OCI-LY7 (cell line): ENCODE data around the gene PDCD1. TPM values are rescaled to one million over a fixed set of nuclear protein-coding genes. Genes with fewer than 3 reads are reported as not detected.

Experiments used
- BruUV-seq: library from RNA; stranded (reverse); fragments of 400-500 nt; replicated peaks from 2 replicates; lab custom pipeline; 2021; lab: Mats Ljungman, UMichigan
- CTCF ChIA-PET: fragments of 300-600 bp; sonication (Branson Sonifier 250); formaldehyde crosslinking; loops from one replicate; lab custom pipeline; 2022; ENCODE audit warnings: antibody characterized with exemption; ENCODE audit not compliant: unreplicated experiment; lab: Charles Lee
- POLR2A ChIA-PET: fragments of 300-600 bp; sonication (Branson Sonifier 250); formaldehyde crosslinking; loops from one replicate; lab custom pipeline; 2022; ENCODE audit warnings: antibody characterized with exemption; lab: Charles Lee
- DNase-seq: peaks from one replicate; pipeline ENCODE4 v3.0.0-alpha.2; 2015; ENCODE audit warnings: low spot score
- H2AFZ ChIP-seq: fragments of 200-600 bp; sonication (generic), shearing (Covaris generic); 2 replicates; pipeline ENCODE4 v1.6.1; 2014; ENCODE audit warnings: mild to moderate bottlenecking, antibody characterized with exemption, low read length, moderate library complexity
- H3K27ac ChIP-seq: fragments of 200-600 bp; sonication (generic); 2 replicates; pipeline ENCODE4 v1.5.1; 2014; ENCODE audit warnings: mixed run types, low read depth, mild to moderate bottlenecking, moderate library complexity, low read length, inconsistent platforms; ENCODE audit not compliant: poor library complexity, severe bottlenecking
- H3K36me3 ChIP-seq: fragments of 200-600 bp; sonication (generic); 2 replicates; pipeline ENCODE4 v1.6.1; 2014; ENCODE audit warnings: mild to moderate bottlenecking, antibody characterized with exemption, low read length, moderate library complexity, mixed read lengths; ENCODE audit not compliant: insufficient read depth
- H3K4me1 ChIP-seq: fragments of 200-600 bp; sonication (generic); 2 replicates; pipeline ENCODE4 v1.5.1; 2014; ENCODE audit warnings: mild to moderate bottlenecking, low read length; ENCODE audit not compliant: insufficient read depth, poor library complexity, severe bottlenecking
- H3K4me2 ChIP-seq: fragments of 200-600 bp; sonication (generic); 2 replicates; pipeline ENCODE4 v1.6.1; 2014; ENCODE audit warnings: mild to moderate bottlenecking, low read length
- H3K4me3 ChIP-seq: fragments of 200-600 bp; sonication (generic); 2 replicates; pipeline ENCODE4 v1.5.1; 2014; ENCODE audit warnings: mild to moderate bottlenecking, low read depth, low read length; ENCODE audit not compliant: poor library complexity, severe bottlenecking
- H3K79me2 ChIP-seq: fragments of 200-600 bp; sonication (generic); 2 replicates; pipeline ENCODE4 v1.6.1; 2016; ENCODE audit warnings: low read depth, mild to moderate bottlenecking, low read length, moderate library complexity, mixed read lengths; ENCODE audit not compliant: insufficient read depth
- H3K9me2 ChIP-seq: fragments of 200-600 bp; sonication (generic); 2 replicates; pipeline ENCODE4 v1.6.1; 2016; ENCODE audit warnings: mild to moderate bottlenecking, low read length, mixed read lengths; ENCODE audit not compliant: insufficient read depth
- H3K9me3 ChIP-seq: fragments of 200-600 bp; sonication (generic); 2 replicates; pipeline ENCODE4 v1.6.1; 2014; ENCODE audit warnings: mild to moderate bottlenecking, mixed run types, low read length, mixed read lengths
- H4K20me1 ChIP-seq: fragments of 200-600 bp; sonication (generic); 2 replicates; pipeline ENCODE4 v1.6.1; 2014; ENCODE audit warnings: mild to moderate bottlenecking, antibody characterized with exemption, low read length, moderate library complexity, mixed read lengths; ENCODE audit not compliant: insufficient read depth
- CTCF ChIP-seq: fragments of 200-600 bp; sonication (generic); conservative IDR thresholded peaks from 2 replicates; pipeline ENCODE4 v1.5.1; 2014; ENCODE audit warnings: mild to moderate bottlenecking, antibody characterized with exemption, low read length, moderate library complexity, mixed read lengths
- EZH2phosphoT487 ChIP-seq: fragments of 200-600 bp; sonication (generic); IDR thresholded peaks from 2 replicates; pipeline ENCODE4 v1.6.1; 2018; ENCODE audit warnings: low read depth, borderline replicate concordance, mild to moderate bottlenecking, mixed run types, antibody characterized with exemption, low read length, moderate library complexity, mixed read lengths
- intact Hi-C: fragments of 100-400 bp; cut with micrococcal nuclease; formaldehyde crosslinking; loops from one replicate; pipeline ENCODE4 v1.10.0; 2022; ENCODE audit not compliant: unreplicated experiment
- total RNA-seq, 2 experiments: library from RNA; depleted of rRNA in 1 of 2; stranded (reverse); fragments of >200 nt in 1 of 2; shearing (Covaris generic) in 1 of 2; gene quantifications; 2 replicates each; pipeline ENCODE4 v1.2.3, GENCODE V29; 2014 to 2022

PDCD1 gene
- total RNA-seq, 2 experiments from 2014 or later = not detected

GRCh38 chr2:241887806-241888522 is 29.3 kb upstream of the PDCD1 start:
- Histone ChIP-seq H3K4me3 (no peak overlapping the region), H3K9me2 (no peaks in the 10 kb centered on the region), H3K27ac (peak overlapping the region; percentile 12), H3K36me3 (peaks cover 44% of the 10 kb centered on the region), H3K4me1 (peaks cover 43% of the 10 kb centered on the region), H3K9me3 (peaks cover 3% of the 10 kb centered on the region; the same call in 1 of the 2 replicates), H3K4me2 (no peak overlapping the region), H2AFZ (no peak overlapping the region), H4K20me1 (no peaks in the 10 kb centered on the region; the same call in 1 of the 2 replicates), H3K79me2 (peaks cover 6% of the 10 kb centered on the region; the same call in 1 of the 2 replicates)
- CTCF ChIA-PET = no interaction called here
- no peak for DNase-seq
- POLR2A ChIA-PET = no interaction called here
- TF ChIP-seq CTCF (no peak), EZH2phosphoT487 (no peak)
- BruUV-seq = no TSS peak
- intact Hi-C loops = loop anchor here (10.0 kb wide), 1 partner anchor 743 kb away; the partner anchor contains the start of gene PASK

DNA sequence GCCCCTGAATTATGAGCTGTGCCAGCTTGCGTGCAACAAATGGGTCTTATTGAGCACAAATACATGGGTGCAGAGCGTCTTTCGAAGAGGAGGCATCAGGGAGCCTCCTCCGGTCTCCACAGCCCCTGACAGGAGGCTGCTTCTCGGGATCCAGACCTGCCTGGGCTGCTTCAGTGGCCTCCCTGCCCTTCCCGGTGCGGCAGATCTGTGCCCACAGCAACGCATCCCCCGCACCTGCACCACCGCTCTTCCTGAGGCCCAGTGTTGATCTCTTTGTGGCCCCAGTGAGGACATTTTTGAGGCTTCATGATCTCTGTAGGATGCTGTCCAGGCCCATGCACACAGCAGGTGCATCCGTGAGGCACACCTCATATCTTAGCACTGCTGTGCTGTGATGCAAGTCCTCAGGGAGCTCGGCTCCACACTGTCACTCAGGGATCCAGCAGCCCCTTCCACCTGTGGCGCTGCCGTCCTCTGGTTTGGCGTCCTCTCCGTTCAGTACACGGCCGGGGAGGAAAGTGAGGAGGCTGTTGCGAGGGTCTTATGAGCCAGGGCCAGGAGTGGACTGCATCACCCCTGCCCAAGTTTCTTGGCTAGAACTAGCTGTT is 28.2 kb upstream of the PDCD1 start:
- no peak for TF ChIP-seq EZH2phosphoT487
- no peak for TF ChIP-seq CTCF
- Histone ChIP-seq H3K4me1 (peaks cover 52% of the 10 kb centered on the region), H3K4me3 (peak overlapping the region; percentile 3), H3K9me3 (peaks cover 3% of the 10 kb centered on the region; the same call in 1 of the 2 replicates), H3K9me2 (no peaks in the 10 kb centered on the region), H3K79me2 (peaks cover 11% of the 10 kb centered on the region; the same call in 1 of the 2 replicates), H3K36me3 (peaks cover 44% of the 10 kb centered on the region), H4K20me1 (no peaks in the 10 kb centered on the region; the same call in 1 of the 2 replicates), H2AFZ (no peak overlapping the region), H3K4me2 (peak overlapping the region; percentile 57; the same call in 1 of the 2 replicates), H3K27ac (no peak overlapping the region)
- intact Hi-C loops = loop anchor here (10.0 kb wide), 1 partner anchor 742 kb away; the partner anchor contains the start of gene PASK
- BruUV-seq = no TSS peak
- no peak for DNase-seq
- CTCF ChIA-PET = no interaction called here
- POLR2A ChIA-PET = no interaction called here
